ENCODE results near the gene FBXL22.
"Not testable (repeated sequence)": the region's sequence is repeated elsewhere in the genome, so short reads cannot be mapped to it uniquely, and the experiment has no call there.

The FBXL22 gene

DNA sequence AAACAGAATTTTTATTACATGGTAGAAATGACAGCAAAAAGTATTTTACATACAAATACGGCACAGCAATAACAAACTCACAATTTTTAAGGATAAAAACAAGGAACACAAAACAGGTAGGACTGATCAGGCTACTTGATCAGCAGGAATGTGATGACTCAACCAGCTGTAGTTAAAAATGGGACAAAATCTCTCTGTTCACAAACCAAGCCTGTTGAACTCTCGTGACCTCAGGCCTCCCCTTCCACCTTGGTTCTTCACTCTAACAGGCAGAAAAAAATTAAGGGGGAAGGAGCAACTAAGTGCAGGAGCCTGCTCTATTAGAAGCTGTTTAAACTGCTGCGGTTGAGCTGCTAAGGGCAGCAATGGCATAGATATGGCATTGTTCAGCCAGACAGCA lies 18.7 kb downstream of the FBXL22 start:
- DNase-seq, result no peak

DNA sequence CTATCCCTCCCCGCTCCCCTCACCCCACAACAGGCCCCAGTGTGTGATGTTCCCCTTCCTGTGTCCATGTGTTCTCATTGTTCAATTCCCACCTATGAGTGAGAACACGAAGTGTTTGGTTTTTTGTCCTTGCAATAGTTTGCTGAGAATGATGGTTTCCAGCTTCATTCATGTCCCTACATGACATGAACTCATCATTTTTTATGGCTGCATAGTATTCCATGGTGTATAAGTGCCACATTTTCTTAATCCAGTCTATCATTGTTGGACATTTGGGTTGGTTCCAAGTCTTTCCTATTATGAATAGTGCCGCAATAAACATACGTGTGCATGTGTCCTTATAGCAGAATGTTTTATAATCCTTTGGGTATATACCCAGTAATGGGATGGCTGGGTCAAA lies 20.0 kb downstream of the FBXL22 start:
- not testable (repeated sequence) for DNase-seq

DNA sequence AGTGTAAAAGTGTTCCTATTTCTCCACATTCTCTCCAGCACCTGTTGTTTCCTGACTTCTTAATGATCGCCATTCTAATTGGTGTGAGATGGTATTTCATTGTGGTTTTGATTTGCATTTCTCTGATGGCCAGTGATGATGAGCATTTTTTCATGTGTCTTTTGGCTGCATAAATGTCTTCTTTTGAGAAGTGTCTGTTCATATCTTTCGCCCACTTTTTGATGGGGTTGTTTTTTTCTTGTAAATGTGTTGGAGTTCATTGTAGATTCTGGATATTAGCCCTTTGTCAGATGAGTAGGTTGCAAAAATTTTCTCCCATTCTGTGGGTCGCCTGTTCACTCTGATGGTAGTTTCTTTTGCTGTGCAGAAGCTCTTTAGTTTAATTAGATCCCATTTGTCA lies 20.4 kb downstream of the FBXL22 start:
- DNase-seq, result not testable (repeated sequence)

DNA sequence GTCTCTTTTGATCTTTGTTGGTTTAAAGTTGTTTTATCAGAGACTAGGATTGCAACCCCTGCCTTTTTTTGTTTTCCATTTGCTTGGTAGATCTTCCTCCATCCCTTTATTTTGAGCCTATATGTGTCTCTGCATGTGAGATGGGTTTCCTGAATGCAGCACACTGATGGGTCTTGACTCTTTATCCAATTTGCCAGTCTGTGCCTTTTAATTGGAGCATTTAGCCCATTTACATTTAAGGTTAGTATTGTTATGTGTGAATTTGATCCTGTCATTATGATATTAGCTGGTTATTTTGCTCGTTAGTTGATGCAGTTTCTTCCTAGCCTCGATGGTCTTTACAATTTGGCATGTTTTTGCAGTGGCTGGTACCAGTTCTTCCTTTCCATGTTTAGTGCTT lies 23.6 kb downstream of the FBXL22 start:
- not testable (repeated sequence) for DNase-seq

DNA sequence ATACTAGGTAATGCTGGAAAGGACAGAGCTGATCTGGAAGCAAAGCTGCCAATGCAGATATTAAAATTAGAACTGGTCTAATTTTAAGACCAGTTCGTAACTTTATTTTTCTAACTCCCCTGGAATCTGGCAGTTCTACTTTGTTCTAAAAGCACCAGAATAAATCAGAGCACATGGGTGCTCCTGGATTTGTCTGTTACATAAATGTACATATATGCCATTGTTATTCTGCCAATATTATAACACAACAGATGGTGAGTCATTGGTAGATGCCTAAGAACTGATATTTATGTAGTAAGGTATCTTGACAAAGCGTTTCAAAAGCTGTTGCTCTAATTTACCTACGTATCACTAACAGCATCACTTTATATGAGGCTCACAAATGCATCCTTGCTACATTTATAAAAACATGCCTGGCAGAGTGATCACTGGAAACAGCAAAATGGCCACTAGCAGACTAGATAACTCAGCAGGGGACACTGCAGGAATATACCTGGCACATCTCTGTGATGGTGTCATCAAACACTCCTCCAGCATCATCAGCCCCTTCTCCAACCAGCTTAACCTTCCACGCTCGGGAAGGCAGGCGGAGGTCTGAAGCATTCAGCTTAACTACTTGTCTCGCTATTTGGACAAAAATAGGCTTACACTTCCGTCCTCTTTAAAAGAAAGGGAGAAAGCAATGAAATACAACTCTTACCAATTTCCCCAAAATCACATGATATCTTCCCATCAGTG lies 26.2 kb downstream of the FBXL22 start:
- DNase-seq, result no peak

DNA sequence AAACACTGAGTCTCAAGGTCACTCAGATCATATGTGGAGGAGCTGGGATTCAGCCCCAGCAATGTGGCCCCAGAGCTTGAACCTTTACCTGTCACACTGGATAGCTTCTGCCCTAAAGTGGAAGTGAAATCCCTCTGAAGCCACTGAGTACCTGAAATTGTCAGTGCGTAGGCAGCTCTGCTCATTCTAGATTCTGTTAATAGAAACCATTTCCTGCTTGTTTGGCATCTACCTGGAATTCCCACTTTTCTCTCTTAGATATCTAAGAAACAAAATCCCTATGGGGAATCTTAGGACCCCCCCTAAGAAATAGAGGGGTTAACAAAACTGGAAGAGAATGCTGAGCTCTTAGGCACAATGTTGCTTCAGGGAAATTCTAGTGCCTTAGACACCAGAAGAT lies 29.8 kb downstream of the FBXL22 start:
- DNase-seq, result no peak

DNA sequence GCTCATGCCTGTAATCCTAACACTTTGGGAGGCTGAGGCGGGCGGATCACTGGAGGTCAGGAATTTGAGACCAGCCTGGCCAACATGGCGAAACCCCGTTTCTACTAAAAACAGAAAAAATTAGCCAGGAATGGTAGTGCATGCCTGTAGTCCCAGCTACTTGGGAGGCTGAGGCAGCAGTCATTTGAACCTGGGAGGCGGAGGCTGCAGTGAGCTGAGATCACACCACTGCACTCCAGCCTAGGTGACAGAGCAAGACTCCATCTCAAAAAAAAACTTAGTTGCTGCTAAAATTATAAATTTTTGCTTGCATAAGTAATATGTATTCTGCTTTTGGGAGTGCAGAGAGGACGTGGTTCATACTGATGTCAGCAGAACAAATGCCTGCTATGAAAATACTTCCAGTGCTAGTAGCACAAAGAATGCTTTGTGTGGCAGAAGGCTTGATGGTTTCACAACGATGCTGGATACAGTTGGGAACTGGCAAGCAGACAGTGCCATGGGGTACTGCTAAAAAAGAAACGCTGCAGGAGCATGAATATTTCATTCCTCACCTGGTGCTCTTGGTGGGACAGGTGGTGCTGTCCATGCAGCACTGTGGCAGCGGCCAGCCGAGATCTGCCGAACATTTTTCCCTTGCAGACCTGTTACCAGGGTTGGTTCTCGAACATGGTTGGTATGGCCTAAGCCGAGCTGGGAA lies 31.1 kb downstream of the FBXL22 start:
- no peak for DNase-seq

DNA sequence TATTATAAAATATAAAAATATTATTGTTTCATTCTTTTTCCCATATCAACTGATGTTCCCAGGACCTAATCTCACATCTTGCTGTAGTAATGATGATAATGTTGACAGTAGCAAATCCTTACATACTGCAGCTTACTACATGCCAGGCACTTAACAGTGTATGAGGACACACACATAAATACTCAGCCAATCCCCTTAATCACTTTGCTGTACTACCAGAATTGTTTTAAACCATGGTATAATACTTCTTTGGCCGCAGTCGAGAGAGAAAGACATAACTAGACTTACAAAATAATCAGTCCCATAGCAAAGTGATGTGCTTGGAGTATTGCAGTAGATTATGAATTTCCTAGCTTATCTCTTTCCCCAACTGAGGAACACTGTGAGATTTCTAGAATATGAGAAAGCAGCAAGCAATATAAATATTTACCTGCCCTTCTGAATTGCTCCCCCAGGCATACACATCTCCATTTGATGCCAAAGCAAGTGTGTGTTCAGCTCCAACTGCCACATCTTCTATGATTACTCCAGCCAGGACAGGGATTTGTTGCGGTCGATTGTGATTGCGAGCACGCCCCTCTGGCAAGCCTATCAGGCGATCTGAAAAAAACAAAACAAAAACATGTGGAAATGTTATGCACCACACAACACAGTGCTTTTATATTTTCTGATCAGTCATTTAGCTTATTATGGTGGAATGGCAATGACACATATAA lies 33.0 kb downstream of the FBXL22 start:
- no peak for DNase-seq

DNA sequence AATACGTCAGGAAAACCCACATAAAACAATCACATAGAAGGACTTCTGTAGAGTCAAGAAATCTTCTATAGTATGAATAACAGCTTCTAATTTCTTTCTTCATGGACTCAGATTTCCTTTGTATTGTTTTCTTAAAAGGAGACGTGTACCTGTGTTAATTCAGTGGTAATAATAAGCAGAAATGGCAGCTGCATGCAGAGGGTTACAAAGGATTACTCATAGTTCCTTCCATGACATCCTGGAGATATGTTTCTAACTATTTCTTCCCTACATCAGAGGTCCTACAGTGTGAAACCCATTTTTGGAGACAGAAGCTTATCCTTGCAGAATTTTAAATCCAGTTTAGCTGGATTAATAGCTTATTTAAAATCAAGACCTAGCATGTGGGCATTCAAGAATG lies 36.1 kb downstream of the FBXL22 start:
- no peak for DNase-seq

DNA sequence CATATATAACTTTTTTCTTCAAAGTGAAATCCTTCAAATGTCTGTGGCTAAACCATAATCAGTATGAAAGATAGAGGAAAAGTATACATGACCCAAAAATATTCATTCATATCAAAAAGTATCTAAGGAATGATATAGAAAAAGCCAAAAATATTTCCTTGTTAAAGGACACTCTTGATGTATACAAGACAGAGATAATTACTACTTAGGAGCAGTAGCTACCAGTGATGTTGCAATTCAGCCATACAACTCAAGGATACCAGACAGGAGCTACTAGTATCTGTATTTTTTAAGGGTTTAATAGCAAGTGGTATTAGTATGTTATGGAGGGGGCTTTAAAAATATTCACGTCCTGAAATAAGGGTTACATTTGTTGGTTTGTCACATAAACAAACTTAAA lies 37.0 kb downstream of the FBXL22 start:
- DNase-seq, result no peak

DNA sequence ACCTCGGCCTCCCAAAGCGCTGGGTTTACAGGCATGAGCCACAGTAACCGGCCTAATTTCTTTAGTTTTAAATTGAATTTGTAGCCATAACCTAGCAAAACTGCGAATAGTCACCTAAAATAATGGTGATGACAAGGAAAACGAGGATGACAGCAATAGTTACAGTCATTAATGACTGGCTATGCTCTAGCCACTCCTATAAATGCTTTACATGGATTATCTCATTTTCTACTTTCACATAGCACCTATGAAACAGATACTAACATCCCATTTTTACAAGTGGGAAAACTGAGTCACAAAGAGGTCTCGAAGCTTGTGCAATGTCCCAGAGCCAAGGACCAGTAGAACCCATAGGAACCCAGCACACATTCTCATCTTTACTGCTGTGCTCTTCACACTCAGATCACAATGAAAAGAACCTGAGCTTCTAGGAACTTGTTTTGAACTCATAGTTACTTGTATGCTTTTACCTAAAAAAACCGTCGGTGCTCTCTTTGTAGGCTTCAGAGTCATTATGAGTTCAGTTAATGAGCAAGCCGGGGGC lies 39.4 kb downstream of the FBXL22 start:
- DNase-seq, result no peak

DNA sequence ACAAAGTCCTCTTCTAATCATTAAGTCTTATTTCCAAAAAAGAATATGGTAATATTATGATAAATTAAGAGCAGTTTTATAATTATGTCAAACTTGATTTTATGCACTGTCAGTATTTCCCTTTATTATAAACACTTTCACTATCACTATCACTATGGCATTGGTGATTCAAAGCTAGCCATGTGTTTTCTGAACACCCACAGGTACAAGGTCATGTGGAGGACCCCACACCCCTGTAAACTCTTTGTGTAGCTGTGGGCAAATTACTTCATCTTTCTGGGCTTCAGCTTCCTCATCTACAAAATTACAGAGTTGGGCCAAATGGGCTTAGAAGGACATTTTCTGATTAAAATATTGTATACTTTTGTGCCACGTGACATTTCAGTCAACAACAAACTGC lies 41.7 kb downstream of the FBXL22 start:
- DNase-seq, result no peak

DNA sequence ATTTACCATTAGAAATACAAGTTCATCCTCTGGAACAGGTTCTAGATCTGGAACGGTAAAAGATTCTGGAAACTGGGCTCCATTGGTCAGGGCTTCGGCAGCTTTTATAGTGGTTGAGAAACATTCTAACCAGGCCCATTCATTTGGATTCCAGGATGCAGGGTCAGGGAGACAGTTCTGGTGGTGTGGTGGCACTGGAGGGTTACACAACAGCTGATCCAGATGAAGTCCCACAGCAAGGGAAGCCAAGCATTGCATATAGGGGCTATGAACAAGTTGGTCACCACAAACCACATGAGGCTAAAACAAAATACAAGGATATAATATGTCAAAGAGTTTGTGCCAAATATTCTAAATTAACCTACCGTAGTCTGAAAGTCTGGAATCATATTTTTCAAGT lies 43.0 kb downstream of the FBXL22 start:
- DNase-seq, result no peak
